Skin epidermis (tissue), 12 donors: Measurements from ENCODE around the gene CGB3.
"Not testable (repeated sequence)": the region's sequence is repeated elsewhere in the genome, so short reads cannot be mapped to it uniquely, and the experiment has no call there.

Experiments
- H3K27ac ChIP-seq, 21 experiments: fragments of 200-600 bp; sonication (generic) in 11 of 21; one replicate each; pipeline ENCODE4 v1.5.0; 2020; ENCODE audit warnings: mild to moderate bottlenecking in 3 of 21, inconsistent platforms in 2 of 21, moderate library complexity in 2 of 21
- H3K4me3 ChIP-seq, 7 experiments: fragments of 200-600 bp; sonication (generic) in 2 of 7; one replicate each; pipeline ENCODE4 v1.5.0; 2020; ENCODE audit warnings: inconsistent platforms in 2 of 7, mild to moderate bottlenecking in 2 of 7, moderate library complexity in 1 of 7

The CGB3 gene

GRCh38 chr19:49049011-49049410, 24.9 kb upstream of the CGB3 start, which contains the start of gene CGB8:
TSS of gene CGB8 (minus strand) at chr19:49049111. CDS start at chr19:49048739, 372 bp downstream.
- H3K27ac ChIP-seq, H3K4me3 ChIP-seq: not testable (repeated sequence)

- H3K4me3 ChIP-seq, H3K27ac ChIP-seq: not testable (repeated sequence)
These were observed 19.4 kb upstream of the CGB3 start, which contains the start of gene CGB5 for GRCh38 chr19:49043548-49043947. TSS of gene CGB5 (plus strand) at chr19:49043848. CDS start at chr19:49044210, 362 bp downstream.

DNA sequence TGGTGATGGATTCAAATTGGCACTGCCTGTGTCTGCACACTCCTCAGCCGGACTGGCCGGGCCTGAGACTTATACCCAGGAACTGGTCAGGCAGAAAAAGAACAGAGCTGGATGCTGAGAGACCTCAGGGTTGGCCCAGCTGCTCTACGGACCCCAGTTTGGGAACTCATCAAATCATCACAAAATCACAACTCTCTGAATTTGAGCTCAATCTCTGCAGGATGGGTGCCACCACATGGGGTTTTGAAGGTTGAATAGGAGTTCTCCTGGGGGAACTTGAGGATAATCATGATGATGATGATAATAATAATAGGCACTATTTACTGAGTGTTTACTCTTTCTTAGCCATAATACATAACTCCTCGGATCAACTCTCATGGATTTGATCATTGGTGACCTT, 18.5 kb upstream of the CGB3 start:
- H3K27ac ChIP-seq, H3K4me3 ChIP-seq: not testable (repeated sequence)

DNA sequence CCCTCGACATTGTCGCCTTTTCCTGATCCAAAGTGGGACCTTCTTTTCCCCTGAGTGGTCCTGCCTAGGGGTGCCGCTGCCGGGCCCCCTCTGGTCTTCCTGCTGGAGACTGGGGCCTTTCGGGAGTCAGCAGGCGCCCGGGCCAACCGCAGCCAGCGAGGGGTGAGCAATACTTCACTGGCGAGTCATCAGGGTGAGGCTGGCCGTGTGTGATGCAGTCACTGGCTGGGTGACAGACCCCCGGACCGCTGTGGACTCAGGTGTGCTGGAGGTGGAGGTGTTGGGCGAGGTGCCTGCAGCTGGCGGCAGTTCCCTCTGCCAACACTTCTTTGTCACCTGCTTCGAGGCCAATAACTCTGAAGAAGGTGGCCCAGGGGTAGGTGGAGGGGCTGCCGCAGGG, 18.0 kb upstream of the CGB3 start:
- H3K27ac ChIP-seq: no peak overlapping the region
- no peak overlapping the region for H3K4me3 ChIP-seq

GRCh38 chr19:49039736-49040135, 15.6 kb upstream of the CGB3 start:
- H3K27ac ChIP-seq, H3K4me3 ChIP-seq: not testable (repeated sequence)

GRCh38 chr19:49038557-49039276, 14.6 kb upstream of the CGB3 start:
- H3K27ac ChIP-seq, H3K4me3 ChIP-seq: not testable (repeated sequence)

GRCh38 chr19:49038111-49038510, 14.0 kb upstream of the CGB3 start:
- H3K4me3 ChIP-seq, H3K27ac ChIP-seq: not testable (repeated sequence)

GRCh38 chr19:49036815-49037214, 12.7 kb upstream of the CGB3 start, which contains the start of gene CGB1:
TSS of gene CGB1 (minus strand) at chr19:49036895. CDS start at chr19:49036711, 184 bp downstream.
- H3K4me3 ChIP-seq, H3K27ac ChIP-seq: not testable (repeated sequence)

- not testable (repeated sequence) for H3K27ac ChIP-seq, H3K4me3 ChIP-seq
These were observed 7.6 kb upstream of the CGB3 start, which contains the start of gene CGB2 for GRCh38 chr19:49031642-49032301. TSS of gene CGB2 (plus strand) at chr19:49031890. CDS start at chr19:49032096, 206 bp downstream.

- not testable (repeated sequence) for H3K27ac ChIP-seq, H3K4me3 ChIP-seq
These were observed 6.2 kb upstream of the CGB3 start for GRCh38 chr19:49030323-49030722.

GRCh38 chr19:49029749-49030148, 5.6 kb upstream of the CGB3 start:
- H3K4me3 ChIP-seq: not testable (repeated sequence)

GRCh38 chr19:49028686-49029085, 4.6 kb upstream of the CGB3 start:
- not testable (repeated sequence) for H3K27ac ChIP-seq, H3K4me3 ChIP-seq

More at GRCh38 chr19:49029749-49030148, 5.6 kb upstream of the CGB3 start:
- H3K27ac ChIP-seq: not testable (repeated sequence)

GRCh38 chr19:49025599-49025998, 1.5 kb upstream of the CGB3 start:
- not testable (repeated sequence) for H3K4me3 ChIP-seq, H3K27ac ChIP-seq

DNA sequence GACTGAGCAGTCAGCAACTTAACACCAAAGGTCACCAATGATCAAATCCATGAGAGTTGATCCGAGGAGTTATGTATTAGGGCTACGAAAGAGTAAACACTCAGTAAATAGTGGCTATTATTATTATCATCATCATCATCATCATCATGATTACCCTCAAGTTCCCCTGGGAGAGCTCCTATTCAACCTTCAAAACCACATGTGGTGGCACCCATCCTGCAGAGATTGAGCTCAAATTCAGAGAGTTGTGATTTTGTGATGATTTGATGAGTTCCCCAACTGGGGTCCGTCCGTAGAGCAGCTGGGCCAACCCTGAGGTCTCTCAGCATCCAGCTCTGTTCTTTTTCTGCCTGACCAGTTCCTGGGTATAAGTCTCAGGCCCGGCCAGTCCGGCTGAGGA, 955 bp upstream of the CGB3 start:
- H3K4me3 ChIP-seq, H3K27ac ChIP-seq: not testable (repeated sequence)

DNA sequence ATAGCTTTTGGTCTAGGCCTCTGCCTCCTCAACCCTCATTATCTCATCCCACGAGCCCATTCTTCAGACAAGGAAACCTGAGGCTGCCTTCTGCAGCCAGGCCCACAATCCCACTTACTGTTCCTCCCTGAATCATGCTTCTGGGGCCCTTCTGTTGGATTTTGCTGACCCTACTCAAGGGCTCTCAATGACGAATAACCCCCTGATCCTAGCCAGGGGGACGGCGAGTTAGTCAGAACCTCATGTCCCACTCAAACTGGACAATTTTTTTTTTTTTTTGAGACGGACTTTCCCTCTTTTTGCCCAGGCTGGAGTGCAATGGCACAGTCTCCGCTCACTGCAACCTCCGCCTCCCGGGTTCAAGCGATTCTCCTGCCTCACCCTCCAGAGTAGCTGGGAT, 2.0 kb downstream of the CGB3 start:
- H3K27ac ChIP-seq: no peak overlapping the region

DNA sequence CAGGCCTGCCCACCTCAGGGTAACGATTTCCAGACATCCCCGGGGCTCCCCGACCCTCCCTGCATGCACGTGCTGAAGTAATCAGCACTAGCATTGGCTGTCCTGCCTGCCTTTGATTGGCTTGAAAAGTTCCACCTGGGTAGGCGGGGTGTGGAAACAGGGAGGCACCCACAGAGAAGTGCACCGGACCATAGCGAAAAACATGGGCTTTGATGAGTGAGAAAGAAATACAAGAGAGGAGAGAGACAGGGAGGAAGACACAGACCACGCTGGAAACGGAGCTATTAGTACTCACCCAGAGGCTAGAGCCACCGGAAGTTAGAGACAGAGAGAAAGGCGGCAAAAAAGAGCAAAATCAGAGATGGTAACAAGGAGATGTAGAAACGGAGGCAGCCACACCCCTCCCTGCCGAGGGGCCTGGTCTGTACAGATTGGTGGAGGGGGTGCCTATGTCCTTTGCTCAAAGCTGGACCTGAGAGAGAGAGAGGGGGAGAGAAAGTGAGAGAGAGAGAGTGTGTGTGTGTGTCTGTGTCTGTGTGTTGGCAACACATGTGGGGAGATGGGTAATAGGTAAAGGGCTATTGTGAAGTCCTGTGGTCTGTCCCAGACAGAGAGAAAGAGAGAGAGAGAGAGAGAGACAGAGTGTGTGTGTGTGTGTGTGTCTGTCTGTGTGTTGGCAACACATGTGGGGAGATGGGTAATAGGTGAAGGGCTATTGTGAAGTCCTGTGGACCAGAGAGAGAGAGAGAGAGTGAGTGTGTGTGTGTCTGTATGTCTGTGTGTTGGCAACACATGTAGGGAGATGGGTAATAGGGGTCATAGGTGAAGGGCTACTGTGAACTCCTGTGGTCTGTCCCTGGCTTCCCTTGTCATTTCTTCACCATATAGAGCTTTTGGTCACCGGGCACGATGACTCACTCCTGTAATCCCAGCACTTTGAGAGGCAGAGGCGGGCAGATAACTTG, 2.9 kb downstream of the CGB3 start:
- H3K27ac ChIP-seq: no peak overlapping the region
- H3K4me3 ChIP-seq: no peak overlapping the region

More for the DNA sequence above, 2.0 kb downstream of the CGB3 start:
- H3K4me3 ChIP-seq: no peak overlapping the region

DNA sequence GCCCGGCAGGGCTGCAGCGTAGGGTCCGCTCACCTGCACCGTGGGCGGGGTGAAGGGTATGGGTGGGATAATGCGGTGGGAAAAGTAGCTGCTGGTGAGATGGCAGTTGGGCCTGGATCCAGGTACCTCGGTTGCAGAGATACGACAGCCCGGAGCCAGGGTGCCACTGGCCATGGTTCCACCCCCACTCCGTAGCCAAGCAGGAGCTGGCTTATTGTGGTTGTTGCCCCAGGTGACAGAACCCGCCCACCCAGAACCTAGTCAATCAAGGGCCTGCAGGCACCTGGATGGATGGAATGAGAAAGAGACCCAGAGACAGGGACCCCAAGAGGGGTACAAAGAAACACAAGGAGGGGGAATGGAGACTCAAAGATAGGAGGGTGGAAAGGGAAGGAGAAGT, 3.8 kb downstream of the CGB3 start:
- Histone ChIP-seq H3K27ac (no peak overlapping the region), H3K4me3 (no peak overlapping the region)

- Histone ChIP-seq H3K27ac (peak overlapping the region in 2 of 21 experiments; percentile 29), H3K4me3 (peak overlapping the region; percentile 19 to 48 (median 37))
These were observed 4.7 kb downstream of the CGB3 start for GRCh38 chr19:49019242-49019932.
